ENCODE data around the gene ASB3. TPM values are rescaled to one million over a fixed set of nuclear protein-coding genes. Genes with fewer than 3 reads are reported as not detected.

The ASB3 gene
- total and polyA plus RNA-seq, 12 donors: 5.2 to 14.4 (median 10.9) TPM

GRCh38 chr2:53641290-53641689, 145.5 kb downstream of the ASB3 start:
- no peaks in the 10 kb centered on the region for H3K4me1 ChIP-seq
- DNase-seq: no peak
- intact Hi-C loops (cut with DNase I): no loop called here
- no peaks in the 10 kb centered on the region for H3K27me3 ChIP-seq
- no peak overlapping the region for H3K4me3 ChIP-seq
- ATAC-seq: no peak
- peaks cover 0 to 6% (median 0%) of the 10 kb centered on the region in 11 donors for H3K9me3 ChIP-seq
- no peak overlapping the region for H3K27ac ChIP-seq
- H3K36me3 ChIP-seq: no peaks in the 10 kb centered on the region
- WGBS, 2 donors: 68 to 75% methylated on average over 7 of the region's 7 CpGs
- TF ChIP-seq, protein P1, sequence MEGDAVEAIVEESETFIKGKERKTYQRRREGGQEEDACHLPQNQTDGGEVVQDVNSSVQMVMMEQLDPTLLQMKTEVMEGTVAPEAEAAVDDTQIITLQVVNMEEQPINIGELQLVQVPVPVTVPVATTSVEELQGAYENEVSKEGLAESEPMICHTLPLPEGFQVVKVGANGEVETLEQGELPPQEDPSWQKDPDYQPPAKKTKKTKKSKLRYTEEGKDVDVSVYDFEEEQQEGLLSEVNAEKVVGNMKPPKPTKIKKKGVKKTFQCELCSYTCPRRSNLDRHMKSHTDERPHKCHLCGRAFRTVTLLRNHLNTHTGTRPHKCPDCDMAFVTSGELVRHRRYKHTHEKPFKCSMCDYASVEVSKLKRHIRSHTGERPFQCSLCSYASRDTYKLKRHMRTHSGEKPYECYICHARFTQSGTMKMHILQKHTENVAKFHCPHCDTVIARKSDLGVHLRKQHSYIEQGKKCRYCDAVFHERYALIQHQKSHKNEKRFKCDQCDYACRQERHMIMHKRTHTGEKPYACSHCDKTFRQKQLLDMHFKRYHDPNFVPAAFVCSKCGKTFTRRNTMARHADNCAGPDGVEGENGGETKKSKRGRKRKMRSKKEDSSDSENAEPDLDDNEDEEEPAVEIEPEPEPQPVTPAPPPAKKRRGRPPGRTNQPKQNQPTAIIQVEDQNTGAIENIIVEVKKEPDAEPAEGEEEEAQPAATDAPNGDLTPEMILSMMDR (IDR thresholded peaks at IDR 0.05): no peak

DNA sequence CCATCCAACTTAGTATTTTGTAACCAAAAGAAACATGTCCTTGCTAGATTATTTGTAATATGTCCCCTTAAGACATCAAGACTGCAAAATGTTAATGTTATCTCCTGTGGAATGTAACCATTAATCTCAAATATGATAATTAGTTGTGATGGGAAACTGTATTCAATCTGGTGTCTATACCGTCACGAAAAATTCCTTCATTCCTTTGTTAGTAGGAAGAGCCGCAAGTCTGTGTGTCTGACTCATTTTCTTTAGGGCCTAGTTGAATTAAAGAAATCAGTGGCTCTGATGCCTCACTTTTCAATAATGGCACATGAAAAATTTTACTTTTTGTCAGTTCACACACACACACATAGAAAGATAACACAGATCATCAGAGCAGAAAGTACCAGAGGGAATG, 146.3 kb downstream of the ASB3 start:
- intact Hi-C loops (cut with DNase I): no loop called here
- TF ChIP-seq, protein P1 (IDR thresholded peaks at IDR 0.05): no peak
- WGBS, 2 donors: 83 to 89% methylated on average over 3 of the region's 3 CpGs
- DNase-seq (no peak), ATAC-seq (no peak)
- no peak overlapping the region for H3K27ac ChIP-seq
- H3K27me3 ChIP-seq: no peaks in the 10 kb centered on the region
- no peaks in the 10 kb centered on the region for H3K4me1 ChIP-seq
- no peaks in the 10 kb centered on the region for H3K36me3 ChIP-seq
- no peak overlapping the region for H3K4me3 ChIP-seq
- H3K9me3 ChIP-seq: peaks cover 0 to 6% (median 0%) of the 10 kb centered on the region in 11 donors

GRCh38 chr2:53636596-53636995, 150.2 kb downstream of the ASB3 start:
- no peak for ATAC-seq

DNA sequence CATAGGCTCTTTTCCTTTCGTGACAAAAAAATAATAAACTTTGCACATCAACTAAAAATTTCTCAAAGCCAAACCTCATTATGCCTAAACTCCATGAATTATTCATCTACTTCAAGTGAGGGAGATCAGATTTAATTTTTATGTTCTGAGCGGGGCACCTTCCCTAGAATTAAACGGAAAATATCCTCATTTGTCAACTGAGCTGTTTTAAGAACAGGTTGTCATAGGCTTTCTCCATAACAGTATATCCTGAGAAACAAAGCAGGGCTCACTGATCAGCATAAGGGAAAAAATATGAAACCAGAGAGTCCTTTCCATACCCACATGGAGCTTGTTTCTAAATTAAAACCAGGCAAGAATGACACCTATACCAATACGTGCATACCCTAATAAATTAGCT, 150.6 kb downstream of the ASB3 start:
- H3K4me1 ChIP-seq: no peaks in the 10 kb centered on the region
- ATAC-seq (no peak), DNase-seq (no peak)
- intact Hi-C loops (cut with DNase I): no loop called here
- no peak overlapping the region for H3K4me3 ChIP-seq
- no peaks in the 10 kb centered on the region for H3K27me3 ChIP-seq
- no peaks in the 10 kb centered on the region for H3K36me3 ChIP-seq
- no peak overlapping the region for H3K27ac ChIP-seq
- 93 to 95% methylated on average over 4 of the region's 4 CpGs for WGBS, 2 donors
- peaks cover 0 to 6% (median 0%) of the 10 kb centered on the region in 11 donors for H3K9me3 ChIP-seq
- TF ChIP-seq, protein P1 (IDR thresholded peaks at IDR 0.05): no peak

More at GRCh38 chr2:53636596-53636995, 150.2 kb downstream of the ASB3 start:
- H3K36me3 ChIP-seq: no peaks in the 10 kb centered on the region
- H3K9me3 ChIP-seq: peaks cover 0 to 6% (median 0%) of the 10 kb centered on the region in 11 donors
- no peak overlapping the region for H3K4me3 ChIP-seq
- TF ChIP-seq, protein P1 (IDR thresholded peaks at IDR 0.05): no peak
- H3K27me3 ChIP-seq: no peaks in the 10 kb centered on the region
- intact Hi-C loops (cut with DNase I): no loop called here
- H3K27ac ChIP-seq: no peak overlapping the region
- no peaks in the 10 kb centered on the region for H3K4me1 ChIP-seq
- no peak for DNase-seq
- WGBS, 2 donors: 83 to 86% methylated on average over 6 of the region's 6 CpGs
